Body of pancreas (tissue), 4 donors: ENCODE measurements around the gene MINK1.

Experiments
- POLR2A ChIP-seq, 3 donors: fragments of 450-650 bp; IDR thresholded peaks; one replicate each; pipeline ENCODE4 v1.6.1; 2016; ENCODE audit warnings: antibody characterized with exemption in 3 of 3, mild to moderate bottlenecking in 2 of 3
- TF ChIP-seq, protein P1 (sequence below), 7 experiments: fragments of 450-650 bp in 4 of 7; fragments of 200-600 bp in 3 of 7; sonication (generic) in 3 of 7; IDR thresholded peaks; one replicate each; pipeline ENCODE4 v1.5.1; 2016 to 2019; ENCODE audit warnings: antibody characterized with exemption in 7 of 7

DNA sequence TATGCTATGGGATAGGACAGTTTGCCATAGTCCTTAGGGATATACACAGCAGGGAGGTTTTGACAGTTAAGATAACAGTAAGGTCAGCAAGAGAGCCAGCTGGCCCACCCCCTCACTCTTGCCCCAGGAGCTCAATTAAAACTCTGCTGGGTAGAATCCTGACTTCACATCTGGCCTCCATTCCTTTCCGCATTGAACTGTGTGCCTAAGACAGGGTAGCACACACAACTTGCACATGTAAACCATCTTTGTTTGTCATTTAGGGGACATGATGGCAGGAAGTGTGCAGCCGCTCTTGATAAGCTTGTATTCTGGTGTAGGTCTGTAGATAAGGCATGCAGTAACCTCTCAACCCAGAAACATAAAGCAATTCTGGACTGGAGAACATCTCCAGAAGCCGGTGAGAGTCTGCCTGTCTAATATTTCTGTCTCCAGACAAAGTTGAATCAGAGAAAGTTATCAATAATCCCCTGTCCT lies 5.2 kb downstream of the MINK1 start:
- TF ChIP-seq, protein P1, sequence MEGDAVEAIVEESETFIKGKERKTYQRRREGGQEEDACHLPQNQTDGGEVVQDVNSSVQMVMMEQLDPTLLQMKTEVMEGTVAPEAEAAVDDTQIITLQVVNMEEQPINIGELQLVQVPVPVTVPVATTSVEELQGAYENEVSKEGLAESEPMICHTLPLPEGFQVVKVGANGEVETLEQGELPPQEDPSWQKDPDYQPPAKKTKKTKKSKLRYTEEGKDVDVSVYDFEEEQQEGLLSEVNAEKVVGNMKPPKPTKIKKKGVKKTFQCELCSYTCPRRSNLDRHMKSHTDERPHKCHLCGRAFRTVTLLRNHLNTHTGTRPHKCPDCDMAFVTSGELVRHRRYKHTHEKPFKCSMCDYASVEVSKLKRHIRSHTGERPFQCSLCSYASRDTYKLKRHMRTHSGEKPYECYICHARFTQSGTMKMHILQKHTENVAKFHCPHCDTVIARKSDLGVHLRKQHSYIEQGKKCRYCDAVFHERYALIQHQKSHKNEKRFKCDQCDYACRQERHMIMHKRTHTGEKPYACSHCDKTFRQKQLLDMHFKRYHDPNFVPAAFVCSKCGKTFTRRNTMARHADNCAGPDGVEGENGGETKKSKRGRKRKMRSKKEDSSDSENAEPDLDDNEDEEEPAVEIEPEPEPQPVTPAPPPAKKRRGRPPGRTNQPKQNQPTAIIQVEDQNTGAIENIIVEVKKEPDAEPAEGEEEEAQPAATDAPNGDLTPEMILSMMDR (IDR thresholded peaks at IDR 0.05): no peak
- TF ChIP-seq POLR2A (IDR thresholded peaks at IDR 0.05): no peak
